ENCODE results near the gene FOXRED2.
"Not testable (repeated sequence)": the region's sequence is repeated elsewhere in the genome, so short reads cannot be mapped to it uniquely, and the experiment has no call there.

Gene FOXRED2

DNA sequence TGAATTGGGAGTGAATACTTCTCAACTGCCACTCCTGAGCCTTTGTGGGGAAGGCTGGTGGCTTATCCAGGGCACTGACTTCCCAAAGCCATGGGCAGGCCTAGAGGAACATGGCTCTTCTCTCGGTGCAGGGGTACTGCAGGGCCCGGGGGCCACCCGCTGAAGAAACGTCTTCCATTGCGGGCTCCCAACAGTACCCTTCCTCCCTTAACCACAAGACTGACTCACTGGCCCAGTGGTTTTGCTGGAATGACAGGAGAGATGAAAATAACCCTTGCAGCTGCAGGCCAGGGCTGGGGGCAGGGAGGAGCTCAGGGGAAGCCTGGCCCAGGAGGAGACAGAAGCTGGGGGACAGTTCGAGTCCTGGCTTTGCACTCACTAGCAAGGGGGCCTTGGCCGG, 38.9 kb downstream of the FOXRED2 start:
- no peak for FAIRE-seq

DNA sequence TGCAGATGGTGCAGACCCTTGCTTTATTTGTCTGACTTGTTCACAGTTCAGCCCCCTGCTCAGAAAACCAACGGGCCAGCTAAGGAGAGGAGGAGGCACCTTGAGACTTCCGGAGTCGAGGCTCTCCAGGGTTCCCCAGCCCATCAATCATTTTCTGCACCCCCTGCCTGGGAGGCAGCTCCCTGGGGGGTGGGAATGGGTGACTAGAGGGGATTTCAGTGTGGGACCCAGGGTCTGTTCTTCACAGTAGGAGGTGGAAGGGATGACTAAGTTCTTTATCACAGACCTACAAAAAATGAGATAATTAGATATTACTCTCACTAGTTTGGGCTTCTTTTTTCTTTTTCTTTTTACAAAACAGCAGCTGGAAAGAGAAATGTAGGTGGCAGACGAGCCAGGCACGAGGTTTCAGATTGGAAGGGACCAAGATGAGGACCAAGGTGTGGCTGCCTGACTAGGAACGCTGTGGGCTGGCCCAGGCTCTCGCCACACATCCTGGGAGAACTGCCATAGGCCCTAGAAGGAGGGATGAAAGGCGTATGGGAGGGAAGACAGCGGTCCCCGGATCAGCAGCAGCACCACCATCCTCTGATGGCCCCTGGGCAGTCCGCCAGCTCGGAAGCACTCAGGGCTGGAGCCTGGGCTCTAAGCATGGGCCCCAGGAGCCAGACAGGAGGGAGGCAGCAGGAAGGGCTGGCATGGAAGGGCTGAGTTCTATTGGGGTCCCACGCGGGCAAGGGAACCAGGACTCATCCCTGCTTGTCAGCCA, 39.6 kb downstream of the FOXRED2 start:
- no peak for FAIRE-seq

DNA sequence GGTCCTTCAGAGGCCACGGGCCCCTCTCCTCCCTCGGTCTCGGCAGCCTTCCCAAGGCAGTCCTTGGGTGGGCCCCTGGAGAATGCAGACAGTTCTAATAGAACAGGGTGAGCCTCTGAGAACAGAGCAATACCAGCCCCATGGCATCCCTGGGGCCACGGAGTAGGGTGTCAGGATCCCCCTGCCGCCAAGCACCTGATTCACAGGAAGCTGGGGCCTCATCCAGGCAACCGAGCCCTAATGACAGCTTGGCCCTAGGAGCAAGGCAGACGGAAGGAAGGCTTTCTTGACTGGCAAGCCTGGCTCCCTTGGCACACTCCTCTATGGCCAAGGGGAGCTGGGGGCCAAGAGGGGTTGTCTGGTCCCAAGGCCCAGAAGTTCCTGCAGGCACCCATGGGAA, 40.6 kb downstream of the FOXRED2 start:
- no peak for FAIRE-seq

DNA sequence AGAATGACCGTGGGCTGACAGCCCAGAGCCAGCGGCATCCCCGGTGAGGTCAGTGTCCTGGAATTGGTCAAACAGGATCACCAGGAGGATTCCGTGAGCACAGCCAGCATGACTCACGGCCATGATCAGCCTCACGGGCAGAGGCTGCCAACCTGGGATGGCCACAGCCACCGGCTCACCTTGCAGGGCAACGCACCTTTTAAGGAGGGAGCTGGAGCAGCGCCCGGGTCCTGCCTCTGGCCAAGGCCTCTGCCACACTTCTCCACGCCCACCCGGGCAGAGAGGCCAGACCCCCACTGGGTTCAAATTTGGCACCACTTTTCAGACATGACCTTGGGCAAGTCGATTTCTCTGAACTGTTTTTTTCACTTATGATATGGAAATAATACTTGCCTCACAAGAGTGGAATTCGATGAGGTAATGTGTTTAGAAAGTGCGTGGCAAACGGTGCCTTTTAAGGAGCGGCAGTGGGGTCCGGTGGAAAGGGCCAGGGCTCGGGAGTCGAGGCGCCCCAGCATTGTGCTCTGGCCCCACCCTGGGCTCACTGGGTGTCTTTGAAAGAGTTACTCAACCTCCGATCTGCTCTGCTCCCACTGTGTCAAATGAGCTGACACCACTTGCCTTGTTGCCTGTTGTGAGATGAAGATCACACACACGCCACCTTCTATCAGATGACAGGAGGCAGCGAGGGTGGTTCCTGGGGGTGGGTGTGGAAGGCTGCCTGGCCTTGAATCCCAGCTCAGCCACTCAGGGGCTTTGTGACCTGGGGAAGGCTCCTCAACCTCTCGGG, 41.4 kb downstream of the FOXRED2 start:
- FAIRE-seq, result no peak

DNA sequence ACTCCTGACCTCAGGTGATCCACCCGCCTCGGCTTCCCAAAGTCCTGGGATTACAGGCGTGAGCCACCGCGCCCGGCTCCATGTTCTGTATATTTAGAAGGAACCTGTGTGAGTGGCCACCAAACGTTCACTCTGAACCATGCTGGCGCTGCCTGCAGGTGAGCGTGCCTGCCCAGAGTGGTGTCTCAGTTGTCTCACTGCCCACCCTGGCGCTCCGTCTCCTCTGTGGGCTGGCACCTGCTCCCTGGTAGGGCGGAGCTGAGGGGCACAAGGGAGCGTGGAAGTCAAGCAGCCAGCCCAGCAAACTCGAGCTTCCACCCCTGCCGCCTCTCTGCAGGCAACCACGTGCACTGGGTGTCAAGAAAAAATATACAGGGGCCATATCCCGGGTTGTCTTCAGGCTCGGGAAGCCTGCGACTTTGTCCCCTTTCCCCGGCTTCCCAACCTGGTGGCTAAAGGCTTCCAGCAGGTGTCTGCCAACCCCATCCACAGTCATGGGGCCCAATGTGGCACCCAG, 42.1 kb downstream of the FOXRED2 start:
- no peak for FAIRE-seq

DNA sequence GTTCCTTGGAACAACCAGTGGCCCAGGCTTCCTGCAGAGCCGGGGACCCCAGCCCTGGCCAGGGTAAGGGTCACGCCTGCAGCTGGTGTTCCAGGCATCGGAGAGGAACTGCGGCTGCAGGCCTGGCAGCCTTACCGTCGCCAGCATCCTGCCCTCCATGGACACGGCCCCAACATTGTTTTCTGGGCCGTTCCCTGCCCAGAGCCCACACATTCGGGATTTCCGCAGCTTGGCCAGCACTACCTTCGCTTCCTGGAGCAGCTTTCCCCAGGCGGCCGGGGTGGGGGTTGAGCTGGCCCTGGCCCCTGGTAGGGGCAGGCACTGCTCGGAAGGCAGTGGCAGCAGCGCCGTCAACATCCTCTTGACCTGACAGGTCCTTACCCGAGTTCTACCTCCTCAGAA, 43.1 kb downstream of the FOXRED2 start:
- FAIRE-seq, result no peak

DNA sequence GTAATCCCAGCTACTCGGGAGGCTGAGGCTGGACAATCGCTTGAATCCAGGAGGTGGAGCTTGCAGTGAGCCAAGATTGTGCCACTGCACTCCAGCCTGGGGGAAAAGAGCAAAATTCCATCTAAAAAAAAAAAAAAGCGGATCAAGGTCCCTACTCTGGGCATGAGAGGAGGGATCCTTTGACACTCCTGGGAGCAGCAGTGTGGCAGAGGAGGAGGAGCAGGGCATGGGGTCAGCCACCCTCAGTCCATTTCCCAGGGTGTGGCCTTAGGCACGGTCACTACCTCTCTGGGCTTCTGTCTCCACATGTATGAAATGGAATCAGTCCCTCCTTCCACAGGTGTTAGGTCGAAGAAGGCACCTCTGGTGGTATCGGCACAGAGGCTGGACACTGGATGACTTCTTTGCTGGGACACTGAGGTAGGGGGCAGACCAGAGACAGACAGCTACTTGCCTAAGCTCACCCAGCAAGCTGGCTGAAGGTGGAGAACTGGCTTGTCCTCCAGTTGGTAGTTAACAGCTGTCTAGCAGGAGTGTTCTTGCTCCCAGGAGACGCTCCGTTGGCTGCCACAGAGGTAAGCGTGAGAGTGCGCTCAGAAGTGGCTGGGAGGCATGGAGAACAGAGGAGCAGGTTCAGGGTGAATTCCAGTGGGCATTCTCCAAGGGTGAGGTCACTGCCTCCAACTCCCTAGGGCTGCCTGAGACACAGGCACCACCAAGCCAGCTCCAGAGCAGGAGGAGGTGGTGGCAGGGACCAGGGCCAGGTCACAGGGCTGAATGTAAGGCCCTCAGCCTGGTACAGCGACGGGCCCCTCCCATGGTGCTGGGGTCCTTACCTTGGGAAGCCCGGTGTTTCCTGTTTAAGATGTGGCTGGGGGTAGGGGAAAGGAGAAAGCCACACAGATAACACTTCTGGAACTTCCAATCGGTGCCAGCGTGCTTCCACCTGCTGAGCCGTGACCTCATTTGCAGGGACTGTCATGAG, 44.9 kb downstream of the FOXRED2 start:
- no peak for FAIRE-seq

DNA sequence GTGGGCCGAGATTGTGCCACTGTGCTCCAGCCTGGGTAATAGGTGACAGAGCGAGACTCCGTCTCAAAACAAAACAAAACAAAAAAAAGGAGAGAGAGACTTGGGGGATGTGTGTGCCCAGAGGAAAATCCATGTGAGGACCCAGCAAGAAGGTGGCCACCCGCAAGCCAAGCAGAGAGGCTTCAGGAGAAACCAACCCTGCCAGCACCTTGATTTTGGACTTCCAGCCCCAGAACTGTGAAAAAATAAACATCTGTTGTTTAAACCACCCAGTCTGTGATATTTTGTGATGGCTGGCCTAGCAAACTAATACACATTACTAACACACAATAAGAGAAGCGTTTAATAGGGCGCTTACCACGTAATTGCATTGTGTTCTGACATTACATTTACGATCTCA, 46.6 kb downstream of the FOXRED2 start:
- no peak for FAIRE-seq

DNA sequence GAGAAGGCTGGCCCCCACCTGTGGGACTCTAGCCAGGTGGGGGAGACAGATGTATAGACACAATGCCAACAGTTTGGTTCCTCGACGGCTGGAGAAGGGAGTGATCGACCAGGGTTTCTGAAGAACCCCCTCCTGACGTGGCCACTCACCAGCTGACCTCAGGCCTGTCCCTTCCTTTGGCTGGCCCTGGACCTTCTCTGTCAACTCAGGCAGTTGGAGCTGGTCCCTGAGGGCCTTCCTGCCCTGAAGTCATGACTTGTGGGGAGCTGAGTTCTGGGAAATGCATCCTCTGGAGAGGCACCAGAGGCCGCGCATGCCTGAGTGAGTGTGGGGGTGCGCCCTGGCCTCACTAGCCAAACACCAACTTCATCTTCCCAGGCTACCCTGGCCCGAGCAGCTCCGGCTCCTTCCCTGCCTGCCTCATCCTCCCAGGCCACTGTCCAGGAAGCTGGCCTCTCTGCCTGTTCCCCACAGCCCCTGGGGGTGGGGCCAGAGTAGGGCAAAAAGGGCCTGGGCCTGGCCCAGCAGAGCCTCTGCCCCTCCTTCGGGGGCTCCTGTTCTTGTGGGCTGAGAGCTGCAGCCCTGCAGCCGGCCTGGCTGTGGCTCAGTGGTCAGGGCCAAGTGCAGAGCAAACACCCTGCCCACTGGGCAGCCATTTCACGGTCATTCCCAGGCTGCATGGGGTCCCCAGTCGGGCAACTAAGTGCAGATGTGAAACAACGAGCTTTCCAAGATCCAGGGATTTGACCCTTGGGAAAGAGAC, 49.0 kb downstream of the FOXRED2 start:
- FAIRE-seq, result no peak

DNA sequence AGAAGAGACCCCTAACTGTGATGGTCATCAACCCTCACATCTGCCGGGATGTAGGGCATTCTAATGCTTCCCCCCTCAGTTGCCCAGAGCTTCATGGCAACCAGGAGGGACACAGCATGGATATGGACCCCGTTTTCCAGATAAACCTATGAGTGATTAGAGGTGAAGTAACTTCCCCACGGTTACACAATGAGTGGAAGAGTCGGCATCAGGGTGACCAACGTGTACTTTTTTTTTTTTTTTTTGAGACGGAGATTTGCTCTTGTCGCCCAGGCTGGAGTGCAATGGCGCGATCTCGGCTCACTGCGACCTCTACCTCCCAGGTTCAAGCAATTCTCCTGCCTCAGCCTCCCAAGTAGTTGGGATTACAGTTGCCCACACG, 50.4 kb downstream of the FOXRED2 start:
- FAIRE-seq, result no peak

DNA sequence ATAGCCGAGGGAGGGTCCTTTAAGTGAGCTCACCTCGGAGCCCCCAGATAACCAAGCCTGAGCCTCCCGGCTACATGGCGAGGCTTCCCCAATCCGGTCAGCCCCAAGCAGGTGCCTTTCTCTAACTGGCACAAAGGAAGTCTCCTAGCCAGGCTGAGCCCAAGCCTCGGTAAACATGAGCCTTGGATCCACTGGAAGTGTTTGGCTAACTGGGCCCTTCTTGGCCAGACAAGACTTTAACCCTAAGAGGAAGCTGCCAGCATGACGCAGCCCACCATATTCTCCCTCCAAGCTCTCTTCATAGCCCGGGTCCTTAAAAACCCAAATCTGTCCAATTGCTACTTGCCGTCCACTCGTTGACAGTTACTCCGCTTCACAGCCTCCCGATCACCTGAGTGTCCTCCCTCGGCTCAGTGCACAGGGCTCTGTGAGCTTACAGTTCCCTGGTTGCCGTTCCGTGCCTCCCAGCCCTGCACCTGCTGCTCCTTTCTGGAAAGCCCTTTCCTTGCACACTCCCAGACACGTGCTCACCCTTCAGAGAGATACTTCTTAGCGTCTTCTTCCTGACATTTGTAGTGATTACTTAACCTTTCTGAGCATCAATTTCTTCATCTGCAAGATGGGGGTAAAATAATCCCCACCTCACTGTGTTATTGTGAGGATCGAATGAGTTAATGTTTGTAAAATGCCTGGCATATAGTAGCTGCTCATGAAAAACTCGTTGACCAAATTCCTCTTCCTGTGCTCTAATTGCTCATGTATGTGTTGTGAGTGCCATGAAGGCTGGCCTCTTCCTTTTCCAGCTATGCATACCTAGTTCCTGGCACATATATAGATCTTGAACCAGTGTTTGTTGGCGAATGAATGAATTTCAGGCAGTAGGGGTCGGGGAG, 51.0 kb downstream of the FOXRED2 start:
- no peak for FAIRE-seq

DNA sequence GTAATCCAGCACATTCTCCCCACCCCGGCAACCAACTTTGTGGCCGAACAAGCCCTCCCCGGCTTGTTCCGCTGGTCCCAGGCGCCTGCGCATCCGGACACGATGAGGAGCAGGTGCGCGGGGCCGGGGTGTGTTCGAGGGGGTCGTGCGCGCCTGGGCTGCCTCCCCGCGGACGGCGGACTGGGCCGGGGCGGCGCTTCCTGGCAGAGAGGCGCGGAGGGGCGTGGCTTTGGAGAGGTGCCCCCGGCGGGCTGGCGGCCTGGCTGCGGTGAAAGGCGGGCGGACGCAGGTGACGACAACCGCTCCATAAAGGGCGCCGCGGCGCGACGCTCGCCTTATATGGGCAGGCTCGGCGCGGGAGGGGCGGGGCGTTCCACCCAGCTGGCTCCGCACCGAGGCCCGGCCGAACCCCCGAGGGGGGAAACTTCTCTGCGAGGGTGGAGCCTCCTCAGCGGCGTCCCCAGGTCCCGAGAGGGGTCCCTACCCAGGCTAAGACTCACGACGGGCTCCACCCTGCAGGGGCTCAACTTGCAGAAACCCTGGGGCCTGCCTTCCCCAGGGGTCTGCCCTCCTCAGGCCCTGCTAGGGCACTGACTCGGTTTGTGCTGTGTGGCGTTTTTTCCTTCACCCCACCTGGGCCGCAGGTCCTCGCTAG, 51.8 kb downstream of the FOXRED2 start:
- FAIRE-seq, result no peak

DNA sequence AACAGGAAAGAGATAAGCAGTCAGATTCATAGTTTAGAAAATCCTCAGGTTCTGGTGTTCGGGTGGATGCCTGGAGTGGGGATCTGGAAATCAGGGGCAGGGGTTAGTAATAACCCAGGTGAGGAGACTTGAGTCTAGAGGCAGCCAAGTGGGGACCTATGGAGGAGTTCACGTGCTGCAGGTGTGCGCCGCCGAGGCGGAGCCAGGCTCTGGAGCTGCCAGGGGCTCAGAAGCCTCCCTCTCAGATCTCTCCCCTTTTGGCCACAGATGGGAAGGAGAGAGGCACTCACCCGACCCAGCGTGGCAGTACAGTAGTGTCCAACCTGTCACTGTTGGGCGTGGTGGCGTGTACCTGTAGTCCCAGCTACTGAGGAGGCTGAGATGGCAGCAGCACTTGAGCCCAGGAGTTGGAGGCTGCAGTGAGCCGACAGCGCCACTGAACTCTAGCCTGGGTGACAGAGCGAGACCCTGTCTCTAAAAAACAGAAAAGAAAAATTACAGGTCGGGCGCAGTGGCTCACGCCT, 52.9 kb downstream of the FOXRED2 start:
- no peak for FAIRE-seq

DNA sequence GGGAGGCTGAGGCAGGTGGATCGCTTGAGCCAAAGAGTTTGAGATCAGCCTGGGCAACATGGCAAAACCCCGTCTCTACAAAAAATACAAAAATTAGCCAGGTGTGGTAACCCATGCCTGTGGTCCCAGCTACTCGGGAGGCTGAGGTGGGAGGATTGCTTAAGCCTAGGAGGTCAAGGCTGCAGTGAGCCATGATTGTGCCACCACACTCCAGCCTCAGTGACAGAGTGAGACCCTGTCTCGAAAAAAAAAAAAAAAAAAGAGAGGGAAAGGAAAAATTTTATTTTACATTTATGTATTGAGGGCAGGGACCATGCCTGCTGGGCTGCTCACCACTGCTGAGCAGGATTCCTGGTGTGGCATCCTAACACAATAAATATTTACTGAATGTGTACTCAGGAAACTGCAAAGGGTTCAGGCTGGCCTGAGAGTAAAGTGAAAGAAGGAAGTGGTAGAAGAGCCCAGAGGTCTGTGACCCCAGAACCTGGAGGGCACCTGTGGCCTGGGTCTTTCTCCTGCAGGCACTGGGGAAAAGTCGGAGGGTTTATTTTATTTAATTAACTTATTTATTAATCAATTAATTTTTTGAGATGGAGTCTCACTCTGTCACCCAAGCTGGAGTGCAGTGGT, 53.7 kb downstream of the FOXRED2 start:
- FAIRE-seq, result not testable (repeated sequence)

DNA sequence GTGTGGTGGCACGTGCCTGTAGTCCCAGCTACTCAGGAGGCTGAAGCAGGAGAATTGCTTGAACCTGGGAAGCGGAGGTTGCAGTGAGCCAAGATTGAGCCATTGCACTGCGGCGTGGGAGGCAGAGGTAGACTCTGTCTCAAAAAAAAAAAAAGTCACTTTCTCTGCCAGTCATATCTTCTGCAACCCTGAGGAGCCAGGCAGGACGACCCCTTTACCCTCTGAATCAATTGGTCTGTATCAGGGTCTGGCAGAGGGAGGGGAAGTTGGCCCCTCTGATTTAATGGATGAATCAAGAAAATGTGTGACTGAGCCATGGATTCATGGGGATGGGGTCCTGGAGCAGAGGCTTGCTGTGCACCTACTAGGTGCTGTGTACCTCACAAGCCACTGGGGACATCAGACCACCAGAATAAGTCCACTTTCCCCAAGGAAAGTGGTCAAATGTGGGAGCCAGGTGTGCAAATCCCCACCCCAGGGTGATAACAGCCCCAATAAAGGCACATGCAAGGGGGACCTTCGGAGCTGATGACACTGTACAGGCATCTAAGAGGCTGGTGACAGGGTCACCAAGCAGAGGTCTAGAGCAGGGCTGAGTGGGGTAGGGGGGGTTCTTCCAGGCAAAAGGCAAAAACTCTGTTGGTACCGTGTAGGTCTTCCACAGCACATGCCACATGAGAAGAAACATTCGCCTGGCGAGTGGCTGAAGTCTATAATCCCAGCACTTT, 54.4 kb downstream of the FOXRED2 start:
- no peak for FAIRE-seq

DNA sequence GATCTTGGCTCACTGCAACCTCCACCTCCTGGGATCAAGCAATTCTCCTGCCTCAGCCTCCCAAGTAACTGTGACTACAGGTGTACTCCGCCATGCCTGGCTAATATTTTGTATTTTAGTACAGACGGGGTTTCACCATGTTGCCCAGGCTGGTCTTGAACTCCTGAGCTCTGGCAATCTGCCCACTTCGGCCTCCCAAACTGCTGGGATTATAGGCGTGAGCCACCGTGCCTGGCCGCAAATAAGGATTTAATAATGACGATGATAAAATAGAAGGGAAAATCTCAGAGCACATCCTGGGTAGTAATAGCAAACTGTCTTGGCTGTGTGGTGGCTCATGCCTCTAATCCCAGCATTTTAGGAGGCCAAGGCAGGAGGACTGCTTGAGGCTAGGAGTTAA, 55.9 kb downstream of the FOXRED2 start:
- FAIRE-seq, result not testable (repeated sequence)

DNA sequence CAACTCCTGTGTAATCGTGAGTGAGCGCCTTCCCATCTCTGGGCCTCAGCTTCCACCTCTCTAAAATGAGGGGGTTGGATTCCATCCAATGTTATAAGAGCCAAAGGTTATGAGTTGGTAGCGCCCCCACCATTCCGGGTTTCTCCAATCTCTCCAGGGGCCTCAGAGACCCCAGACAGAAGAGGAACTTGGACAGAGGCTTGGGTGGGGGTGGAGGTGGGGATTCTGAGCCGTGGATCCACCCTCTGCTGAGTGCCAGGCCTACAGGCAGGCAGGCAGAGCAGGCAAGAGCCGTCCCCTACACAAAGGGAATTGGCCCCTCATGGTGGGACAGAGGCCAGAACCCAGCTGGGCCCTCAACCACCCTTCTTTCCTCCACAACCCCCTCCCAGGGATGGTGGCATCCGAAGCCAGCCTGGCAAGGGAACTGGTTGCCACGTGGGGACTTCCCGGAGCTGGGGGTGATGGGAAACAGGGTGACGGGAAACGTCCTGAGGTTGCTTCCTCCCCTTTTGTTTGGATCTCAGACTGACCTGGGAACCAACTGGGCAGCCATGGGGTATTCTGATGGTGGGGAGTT, 57.2 kb downstream of the FOXRED2 start:
- no peak for FAIRE-seq

DNA sequence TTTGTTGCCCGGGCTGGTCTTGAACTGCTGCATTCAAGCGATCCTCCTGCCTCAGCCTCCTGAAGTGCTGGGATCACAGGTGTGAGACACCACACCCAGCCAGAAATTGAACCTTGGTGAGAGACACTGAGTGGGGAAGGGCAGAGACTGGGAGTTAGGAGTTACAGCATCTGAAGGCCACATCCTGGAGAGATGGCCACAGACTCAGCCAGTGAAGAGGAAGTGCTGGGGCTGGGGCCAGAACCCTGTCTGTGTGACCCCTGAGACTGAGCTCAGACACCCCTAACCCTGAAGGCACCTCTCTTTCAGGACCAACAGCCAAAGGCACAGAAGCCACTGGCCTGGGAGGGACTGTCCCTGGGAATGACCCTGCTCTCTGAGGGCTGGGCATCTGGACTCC, 59.2 kb downstream of the FOXRED2 start:
- FAIRE-seq, result no peak

Measured in TTC549 (cell line).